ENCODE results near the gene USP17L20.
"Not testable (repeated sequence)": the region's sequence is repeated elsewhere in the genome, so short reads cannot be mapped to it uniquely, and the experiment has no call there.

The USP17L20 gene, protein sequence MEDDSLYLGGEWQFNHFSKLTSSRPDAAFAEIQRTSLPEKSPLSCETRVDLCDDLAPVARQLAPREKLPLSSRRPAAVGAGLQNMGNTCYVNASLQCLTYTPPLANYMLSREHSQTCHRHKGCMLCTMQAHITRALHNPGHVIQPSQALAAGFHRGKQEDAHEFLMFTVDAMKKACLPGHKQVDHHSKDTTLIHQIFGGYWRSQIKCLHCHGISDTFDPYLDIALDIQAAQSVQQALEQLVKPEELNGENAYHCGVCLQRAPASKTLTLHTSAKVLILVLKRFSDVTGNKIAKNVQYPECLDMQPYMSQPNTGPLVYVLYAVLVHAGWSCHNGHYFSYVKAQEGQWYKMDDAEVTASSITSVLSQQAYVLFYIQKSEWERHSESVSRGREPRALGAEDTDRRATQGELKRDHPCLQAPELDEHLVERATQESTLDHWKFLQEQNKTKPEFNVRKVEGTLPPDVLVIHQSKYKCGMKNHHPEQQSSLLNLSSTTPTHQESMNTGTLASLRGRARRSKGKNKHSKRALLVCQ

GRCh38 chr4:9257824-9258223 lies at the start of gene USP17L20:
TSS of gene USP17L20 (plus strand) at chr4:9258124. CDS start at chr4:9258124, 0 bp downstream.
- not testable (repeated sequence) for DNase-seq

- not testable (repeated sequence) for DNase-seq
Measured at GRCh38 chr4:9210357-9210756, 47.6 kb upstream of the USP17L20 start, which contains the start of gene USP17L10. TSS of gene USP17L10 (plus strand) at chr4:9210657. CDS start at chr4:9210657, 0 bp downstream.

DNA sequence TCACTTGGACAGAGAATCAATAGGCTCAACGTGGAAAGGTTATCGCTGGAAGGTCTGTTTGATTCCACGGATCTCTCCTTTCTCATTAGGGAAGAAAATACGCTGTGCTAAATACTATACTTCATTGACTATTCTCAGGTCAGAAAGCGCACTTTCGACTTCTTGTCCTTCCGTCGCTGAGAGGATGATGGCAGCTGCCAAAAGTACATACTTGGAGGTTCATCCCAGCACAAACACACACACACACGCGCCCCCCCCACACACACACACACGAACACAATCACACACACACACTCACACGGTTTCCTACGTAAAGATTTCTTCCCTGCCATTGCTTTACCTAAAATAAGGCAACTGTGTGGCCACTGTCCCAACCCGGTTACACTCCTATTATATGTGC lies 43.2 kb upstream of the USP17L20 start:
- not testable (repeated sequence) for DNase-seq

- DNase-seq, result not testable (repeated sequence)
Measured at GRCh38 chr4:9215105-9215504, 42.8 kb upstream of the USP17L20 start, which contains the start of gene USP17L11. TSS of gene USP17L11 (plus strand) at chr4:9215405. CDS start at chr4:9215405, 0 bp downstream.

- DNase-seq, result not testable (repeated sequence)
Measured at GRCh38 chr4:9219852-9220251, 38.1 kb upstream of the USP17L20 start, which contains the start of gene USP17L12. TSS of gene USP17L12 (plus strand) at chr4:9220152. CDS start at chr4:9220152, 0 bp downstream.

DNA sequence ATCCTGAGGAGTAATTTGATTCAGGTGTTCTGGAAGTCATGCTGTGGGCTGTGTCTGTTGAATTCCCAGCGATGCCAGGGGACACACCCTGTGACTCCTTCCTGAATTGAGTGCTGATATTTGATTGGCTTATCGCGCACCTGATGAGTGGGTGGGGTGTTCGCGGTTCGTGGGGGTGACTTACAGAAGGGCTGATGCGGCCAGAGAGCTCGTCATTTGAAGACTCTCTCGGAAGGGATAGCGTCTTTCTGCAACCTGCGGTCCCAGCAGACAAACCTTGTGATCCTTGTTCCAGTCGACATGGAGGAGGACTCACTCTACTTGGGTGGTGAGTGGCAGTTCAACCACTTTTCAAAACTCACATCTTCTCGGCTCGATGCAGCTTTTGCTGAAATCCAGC lies 33.3 kb upstream of the USP17L20 start, which contains the start of gene USP17L13:
Gene USP17L13 (plus strand): TSS at position 301 of the 400 bp plus-strand sequence. CDS start 0 bp downstream, at position 301.
- DNase-seq, result not testable (repeated sequence)

DNA sequence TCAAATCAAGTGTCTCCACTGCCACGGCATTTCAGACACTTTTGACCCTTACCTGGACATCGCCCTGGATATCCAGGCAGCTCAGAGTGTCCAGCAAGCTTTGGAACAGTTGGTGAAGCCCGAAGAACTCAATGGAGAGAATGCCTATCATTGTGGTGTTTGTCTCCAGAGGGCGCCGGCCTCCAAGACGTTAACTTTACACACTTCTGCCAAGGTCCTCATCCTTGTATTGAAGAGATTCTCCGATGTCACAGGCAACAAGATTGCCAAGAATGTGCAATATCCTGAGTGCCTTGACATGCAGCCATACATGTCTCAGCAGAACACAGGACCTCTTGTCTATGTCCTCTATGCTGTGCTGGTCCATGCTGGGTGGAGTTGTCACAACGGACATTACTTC lies 27.7 kb upstream of the USP17L20 start:
- not testable (repeated sequence) for DNase-seq

DNA sequence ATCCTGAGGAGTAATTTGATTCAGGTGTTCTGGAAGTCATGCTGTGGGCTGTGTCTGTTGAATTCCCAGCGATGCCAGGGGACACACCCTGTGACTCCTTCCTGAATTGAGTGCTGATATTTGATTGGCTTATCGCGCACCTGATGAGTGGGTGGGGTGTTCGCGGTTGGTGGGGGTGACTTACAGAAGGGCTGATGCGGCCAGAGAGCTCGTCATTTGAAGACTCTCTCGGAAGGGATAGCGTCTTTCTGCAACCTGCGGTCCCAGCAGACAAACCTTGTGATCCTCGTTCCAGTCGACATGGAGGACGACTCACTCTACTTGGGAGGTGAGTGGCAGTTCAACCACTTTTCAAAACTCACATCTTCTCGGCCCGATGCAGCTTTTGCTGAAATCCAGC lies 23.8 kb upstream of the USP17L20 start, which contains the start of gene USP17L15:
Gene USP17L15 (plus strand): TSS at position 301 of the 400 bp plus-strand sequence. CDS start 0 bp downstream, at position 301.
- not testable (repeated sequence) for DNase-seq

DNA sequence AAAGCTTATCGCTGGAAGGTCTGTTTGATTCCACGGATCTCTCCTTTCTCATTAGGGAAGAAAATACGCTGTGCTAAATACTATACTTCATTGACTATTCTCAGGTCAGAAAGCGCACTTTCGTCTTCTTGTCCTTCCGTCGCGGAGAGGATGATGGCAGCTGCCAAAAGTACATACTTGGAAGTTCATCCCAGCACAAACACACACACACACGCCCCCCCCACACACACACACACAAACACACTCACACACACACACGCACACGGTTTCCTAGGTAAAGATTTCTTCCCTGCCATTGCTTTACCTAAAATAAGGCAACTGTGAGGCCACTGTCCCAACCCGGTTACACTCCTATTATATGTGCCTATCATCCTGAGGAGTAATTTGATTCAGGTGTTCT lies 19.5 kb upstream of the USP17L20 start:
- DNase-seq, result not testable (repeated sequence)

DNA sequence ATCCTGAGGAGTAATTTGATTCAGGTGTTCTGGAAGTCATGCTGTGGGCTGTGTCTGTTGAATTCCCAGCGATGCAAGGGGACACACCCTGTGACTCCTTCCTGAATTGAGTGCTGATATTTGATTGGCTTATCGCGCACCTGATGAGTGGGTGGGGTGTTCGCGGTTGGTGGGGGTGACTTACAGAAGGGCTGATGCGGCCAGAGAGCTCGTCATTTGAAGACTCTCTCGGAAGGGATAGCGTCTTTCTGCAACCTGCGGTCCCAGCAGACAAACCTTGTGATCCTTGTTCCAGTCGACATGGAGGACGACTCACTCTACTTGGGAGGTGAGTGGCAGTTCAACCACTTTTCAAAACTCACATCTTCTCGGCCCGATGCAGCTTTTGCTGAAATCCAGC lies 14.3 kb upstream of the USP17L20 start, which contains the start of gene USP17L17:
Gene USP17L17 (plus strand): TSS at position 301 of the 400 bp plus-strand sequence. CDS start 0 bp downstream, at position 301.
- not testable (repeated sequence) for DNase-seq

DNA sequence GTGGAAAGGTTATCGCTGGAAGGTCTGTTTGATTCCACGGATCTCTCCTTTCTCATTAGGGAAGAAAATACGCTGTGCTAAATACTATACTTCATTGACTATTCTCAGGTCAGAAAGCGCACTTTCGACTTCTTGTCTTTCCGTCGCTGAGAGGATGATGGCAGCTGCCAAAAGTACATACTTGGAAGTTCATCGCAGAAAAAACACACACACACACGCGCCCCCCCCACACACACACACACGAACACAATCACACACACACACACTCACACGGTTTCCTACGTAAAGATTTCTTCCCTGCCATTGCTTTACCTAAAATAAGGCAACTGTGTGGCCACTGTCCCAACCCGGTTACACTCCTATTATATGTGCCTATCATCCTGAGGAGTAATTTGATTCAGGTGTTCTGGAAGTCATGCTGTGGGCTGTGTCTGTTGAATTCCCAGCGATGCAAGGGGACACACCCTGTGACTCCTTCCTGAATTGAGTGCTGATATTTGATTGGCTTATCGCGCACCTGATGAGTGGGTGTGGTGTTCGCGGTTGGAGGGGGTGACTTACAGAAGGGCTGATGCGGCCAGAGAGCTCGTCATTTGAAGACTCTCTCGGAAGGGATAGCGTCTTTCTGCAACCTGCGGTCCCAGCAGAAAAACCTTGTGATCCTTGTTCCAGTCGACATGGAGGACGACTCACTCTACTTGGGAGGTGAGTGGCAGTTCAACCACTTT lies 9.8 kb upstream of the USP17L20 start, which contains the start of gene USP17L18:
Gene USP17L18 (plus strand): TSS at position 678 of the 728 bp plus-strand sequence. CDS start 0 bp downstream, at position 678.
- DNase-seq, result not testable (repeated sequence)

- not testable (repeated sequence) for DNase-seq
Measured at GRCh38 chr4:9253078-9253477, 4.8 kb upstream of the USP17L20 start, which contains the start of gene USP17L19. TSS of gene USP17L19 (plus strand) at chr4:9253378. CDS start at chr4:9253378, 0 bp downstream.

DNA sequence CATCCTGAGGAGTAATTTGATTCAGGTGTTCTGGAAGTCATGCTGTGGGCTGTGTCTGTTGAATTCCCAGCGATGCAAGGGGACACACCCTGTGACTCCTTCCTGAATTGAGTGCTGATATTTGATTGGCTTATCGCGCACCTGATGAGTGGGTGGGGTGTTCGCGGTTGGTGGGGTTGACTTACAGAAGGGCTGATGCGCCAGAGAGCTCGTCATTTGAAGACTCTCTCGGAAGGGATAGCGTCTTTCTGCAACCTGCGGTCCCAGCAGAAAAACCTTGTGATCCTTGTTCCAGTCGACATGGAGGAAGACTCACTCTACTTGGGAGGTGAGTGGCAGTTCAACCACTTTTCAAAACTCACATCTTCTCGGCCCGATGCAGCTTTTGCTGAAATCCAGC lies 4.6 kb downstream of the USP17L20 start, which contains the start of gene USP17L21:
Gene USP17L21 (plus strand): TSS at position 301 of the 400 bp plus-strand sequence. CDS start 0 bp downstream, at position 301.
- not testable (repeated sequence) for DNase-seq

DNA sequence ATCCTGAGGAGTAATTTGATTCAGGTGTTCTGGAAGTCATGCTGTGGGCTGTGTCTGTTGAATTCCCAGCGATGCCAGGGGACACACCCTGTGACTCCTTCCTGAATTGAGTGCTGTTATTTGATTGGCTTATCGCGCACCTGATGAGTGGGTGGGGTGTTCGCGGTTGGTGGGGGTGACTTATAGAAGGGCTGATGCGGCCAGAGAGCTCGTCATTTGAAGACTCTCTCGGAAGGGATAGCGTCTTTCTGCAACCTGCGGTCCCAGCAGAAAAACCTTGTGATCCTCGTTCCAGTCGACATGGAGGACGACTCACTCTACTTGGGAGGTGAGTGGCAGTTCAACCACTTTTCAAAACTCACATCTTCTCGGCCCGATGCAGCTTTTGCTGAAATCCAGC lies 9.4 kb downstream of the USP17L20 start, which contains the start of gene USP17L22:
Gene USP17L22 (plus strand): TSS at position 301 of the 400 bp plus-strand sequence. CDS start 0 bp downstream, at position 301.
- not testable (repeated sequence) for DNase-seq

DNA sequence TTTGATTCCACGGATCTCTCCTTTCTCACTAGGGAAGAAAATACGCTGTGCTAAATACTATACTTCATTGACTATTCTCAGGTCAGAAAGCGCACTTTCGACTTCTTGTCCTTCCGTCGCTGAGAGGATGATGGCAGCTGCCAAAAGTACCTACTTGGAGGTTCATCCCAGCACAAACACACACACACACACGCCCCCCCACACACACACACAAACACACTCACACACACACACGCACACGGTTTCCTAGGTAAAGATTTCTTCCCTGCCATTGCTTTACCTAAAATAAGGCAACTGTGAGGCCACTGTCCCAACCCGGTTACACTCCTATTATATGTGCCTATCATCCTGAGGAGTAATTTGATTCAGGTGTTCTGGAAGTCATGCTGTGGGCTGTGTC lies 13.8 kb downstream of the USP17L20 start:
- DNase-seq, result not testable (repeated sequence)
